HepG2 (cell line): ENCODE results near the gene C20orf144. TPM values are rescaled to one million over a fixed set of nuclear protein-coding genes. Genes with fewer than 3 reads are reported as not detected.

Experiments
- BRF2 ChIP-seq: sonication (generic); formaldehyde crosslinking; IDR thresholded peaks from 2 replicates; pipeline ENCODE4 v1.8.1; 2022; ENCODE audit warnings: mild to moderate bottlenecking, missing genetic modification reagents
- MBNL3 ChIP-seq: fragments of 250-450 bp; sonication (Bioruptor Pico); conservative IDR thresholded peaks from 2 replicates; pipeline ENCODE4 v1.8.0; 2022; ENCODE audit warnings: mild to moderate bottlenecking, inconsistent platforms
- PHF8 ChIP-seq: sonication (generic); formaldehyde crosslinking; IDR thresholded peaks from 2 replicates; pipeline ENCODE4 v1.5.0; 2020; ENCODE audit warnings: missing genetic modification reagents
- PRDM10 ChIP-seq: sonication (generic); formaldehyde crosslinking; IDR thresholded peaks from 2 replicates; pipeline ENCODE4 v1.4.0; 2020; ENCODE audit warnings: low read depth, missing genetic modification reagents
- SOX6 ChIP-seq, 2 experiments: fragments of 450-650 bp in 1 of 2; sonication (generic) in 1 of 2; formaldehyde crosslinking in 1 of 2; IDR thresholded peaks; 2 replicates each; pipeline versions ENCODE4 v1.4.0 to v1.6.1; 2017 to 2020; ENCODE audit warnings: antibody characterized with exemption in 1 of 2, mild to moderate bottlenecking in 1 of 2, missing genetic modification reagents in 1 of 2
- ZNF251 ChIP-seq: sonication (generic); formaldehyde crosslinking; IDR thresholded peaks from 2 replicates; pipeline ENCODE4 v1.9.0; 2021; ENCODE audit warnings: mild to moderate bottlenecking, missing genetic modification reagents
- ZNF329 ChIP-seq: sonication (generic); formaldehyde crosslinking; IDR thresholded peaks from 2 replicates; pipeline ENCODE4 v1.9.0; 2021; ENCODE audit warnings: low read depth, mild to moderate bottlenecking, missing genetic modification reagents
- ZNF792 ChIP-seq: IDR thresholded peaks from 2 replicates; pipeline ENCODE4 v1.6.1; 2016
- polyA plus RNA-seq, 8 experiments: library from polyadenylated mRNA; depleted of rRNA in 3 of 8; stranded (reverse) in 7 of 8; unstranded in 1 of 8; fragments of >200 nt; fragmentation: Illumina TruSeq in 4 of 8; extraction: Trizol in 4 of 8; gene quantifications; 2 replicates each; pipeline versions ENCODE4 v1.2.1 to v1.2.3, GENCODE V29; 2011 to 2016; ENCODE audit warnings: low read depth in 4 of 8, missing spikeins in 1 of 8, mixed read lengths in 1 of 8; ENCODE audit not compliant: insufficient read depth in 1 of 8
- total RNA-seq, 5 experiments: library from RNA; depleted of rRNA; stranded (reverse); fragments of >200 nt; fragmentation: Illumina TruSeq; extraction: Trizol; gene quantifications; 2 replicates each; pipeline ENCODE4 v1.2.3, GENCODE V29; 2016; ENCODE audit warnings: low read depth in 1 of 5
- TF ChIP-seq, protein P1 (sequence below): fragments of 450-650 bp; IDR thresholded peaks from 2 replicates; pipeline ENCODE4 v1.6.1; 2017; ENCODE audit warnings: mild to moderate bottlenecking
- TF ChIP-seq, protein P2 (sequence below): sonication (generic); formaldehyde crosslinking; IDR thresholded peaks from 2 replicates; pipeline ENCODE4 v1.5.1; 2020; ENCODE audit warnings: mild to moderate bottlenecking, missing genetic modification reagents, borderline replicate concordance
- TF ChIP-seq, protein P3 (sequence below): sonication (generic); formaldehyde crosslinking; IDR thresholded peaks from 2 replicates; pipeline ENCODE4 v1.5.0; 2020; ENCODE audit warnings: missing genetic modification reagents

C20orf144 gene
- total and polyA plus RNA-seq, 2 of the 13 experiments (the other 11 are each of a cell fraction or from before 2014, with no cell fraction given) = 0.09 to 0.16 TPM

DNA sequence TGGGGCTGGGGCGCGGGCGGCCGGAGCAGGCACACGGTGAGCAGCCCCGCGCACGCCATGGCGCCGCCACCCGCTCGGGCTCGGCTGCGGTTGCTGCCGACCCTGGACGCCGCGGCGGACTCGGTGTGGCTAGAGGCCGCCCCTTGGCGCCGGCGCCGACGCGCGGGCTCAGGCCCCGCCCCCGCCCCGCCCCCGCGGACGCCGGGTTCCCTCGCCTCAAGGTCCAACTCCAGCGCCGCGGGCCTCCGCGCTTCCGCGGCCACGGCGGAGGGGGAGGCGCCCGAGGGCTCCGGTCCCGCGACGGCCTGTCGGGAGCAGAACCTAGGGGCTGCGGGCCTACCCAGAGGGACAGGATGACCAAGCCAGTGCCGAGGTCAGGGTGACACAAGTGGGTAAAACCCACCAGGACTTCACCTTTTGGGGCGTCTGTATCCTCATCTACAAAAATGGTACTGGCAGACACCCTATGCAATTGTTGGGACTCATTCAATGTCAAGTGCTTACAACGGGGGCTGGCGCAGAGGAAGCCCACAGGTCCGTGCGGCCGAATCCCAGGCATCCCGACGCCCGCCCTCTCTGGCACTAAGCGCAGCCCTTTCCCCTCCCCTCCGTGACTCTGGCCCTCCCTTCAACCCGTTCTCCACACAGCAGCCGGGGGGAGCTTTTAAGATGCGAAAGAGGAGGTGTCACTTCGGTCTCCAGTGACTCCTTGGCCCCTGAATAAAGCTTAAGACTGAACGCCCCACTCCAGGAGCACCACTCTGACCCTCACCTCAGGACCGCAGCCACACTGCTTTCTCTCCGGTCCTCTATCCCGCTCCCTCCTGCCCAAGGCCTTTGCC, 12.4 kb downstream of the C20orf144 start, which contains the start of gene NECAB3 (continued):
- TF ChIP-seq ZNF792 (CRISPR knock-in tag) = no peak; the same call in 1 of the 2 replicates
- TF ChIP-seq, protein P1, sequence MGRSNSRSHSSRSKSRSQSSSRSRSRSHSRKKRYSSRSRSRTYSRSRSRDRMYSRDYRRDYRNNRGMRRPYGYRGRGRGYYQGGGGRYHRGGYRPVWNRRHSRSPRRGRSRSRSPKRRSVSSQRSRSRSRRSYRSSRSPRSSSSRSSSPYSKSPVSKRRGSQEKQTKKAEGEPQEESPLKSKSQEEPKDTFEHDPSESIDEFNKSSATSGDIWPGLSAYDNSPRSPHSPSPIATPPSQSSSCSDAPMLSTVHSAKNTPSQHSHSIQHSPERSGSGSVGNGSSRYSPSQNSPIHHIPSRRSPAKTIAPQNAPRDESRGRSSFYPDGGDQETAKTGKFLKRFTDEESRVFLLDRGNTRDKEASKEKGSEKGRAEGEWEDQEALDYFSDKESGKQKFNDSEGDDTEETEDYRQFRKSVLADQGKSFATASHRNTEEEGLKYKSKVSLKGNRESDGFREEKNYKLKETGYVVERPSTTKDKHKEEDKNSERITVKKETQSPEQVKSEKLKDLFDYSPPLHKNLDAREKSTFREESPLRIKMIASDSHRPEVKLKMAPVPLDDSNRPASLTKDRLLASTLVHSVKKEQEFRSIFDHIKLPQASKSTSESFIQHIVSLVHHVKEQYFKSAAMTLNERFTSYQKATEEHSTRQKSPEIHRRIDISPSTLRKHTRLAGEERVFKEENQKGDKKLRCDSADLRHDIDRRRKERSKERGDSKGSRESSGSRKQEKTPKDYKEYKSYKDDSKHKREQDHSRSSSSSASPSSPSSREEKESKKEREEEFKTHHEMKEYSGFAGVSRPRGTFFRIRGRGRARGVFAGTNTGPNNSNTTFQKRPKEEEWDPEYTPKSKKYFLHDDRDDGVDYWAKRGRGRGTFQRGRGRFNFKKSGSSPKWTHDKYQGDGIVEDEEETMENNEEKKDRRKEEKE = no peak
- TF ChIP-seq, protein P2, sequence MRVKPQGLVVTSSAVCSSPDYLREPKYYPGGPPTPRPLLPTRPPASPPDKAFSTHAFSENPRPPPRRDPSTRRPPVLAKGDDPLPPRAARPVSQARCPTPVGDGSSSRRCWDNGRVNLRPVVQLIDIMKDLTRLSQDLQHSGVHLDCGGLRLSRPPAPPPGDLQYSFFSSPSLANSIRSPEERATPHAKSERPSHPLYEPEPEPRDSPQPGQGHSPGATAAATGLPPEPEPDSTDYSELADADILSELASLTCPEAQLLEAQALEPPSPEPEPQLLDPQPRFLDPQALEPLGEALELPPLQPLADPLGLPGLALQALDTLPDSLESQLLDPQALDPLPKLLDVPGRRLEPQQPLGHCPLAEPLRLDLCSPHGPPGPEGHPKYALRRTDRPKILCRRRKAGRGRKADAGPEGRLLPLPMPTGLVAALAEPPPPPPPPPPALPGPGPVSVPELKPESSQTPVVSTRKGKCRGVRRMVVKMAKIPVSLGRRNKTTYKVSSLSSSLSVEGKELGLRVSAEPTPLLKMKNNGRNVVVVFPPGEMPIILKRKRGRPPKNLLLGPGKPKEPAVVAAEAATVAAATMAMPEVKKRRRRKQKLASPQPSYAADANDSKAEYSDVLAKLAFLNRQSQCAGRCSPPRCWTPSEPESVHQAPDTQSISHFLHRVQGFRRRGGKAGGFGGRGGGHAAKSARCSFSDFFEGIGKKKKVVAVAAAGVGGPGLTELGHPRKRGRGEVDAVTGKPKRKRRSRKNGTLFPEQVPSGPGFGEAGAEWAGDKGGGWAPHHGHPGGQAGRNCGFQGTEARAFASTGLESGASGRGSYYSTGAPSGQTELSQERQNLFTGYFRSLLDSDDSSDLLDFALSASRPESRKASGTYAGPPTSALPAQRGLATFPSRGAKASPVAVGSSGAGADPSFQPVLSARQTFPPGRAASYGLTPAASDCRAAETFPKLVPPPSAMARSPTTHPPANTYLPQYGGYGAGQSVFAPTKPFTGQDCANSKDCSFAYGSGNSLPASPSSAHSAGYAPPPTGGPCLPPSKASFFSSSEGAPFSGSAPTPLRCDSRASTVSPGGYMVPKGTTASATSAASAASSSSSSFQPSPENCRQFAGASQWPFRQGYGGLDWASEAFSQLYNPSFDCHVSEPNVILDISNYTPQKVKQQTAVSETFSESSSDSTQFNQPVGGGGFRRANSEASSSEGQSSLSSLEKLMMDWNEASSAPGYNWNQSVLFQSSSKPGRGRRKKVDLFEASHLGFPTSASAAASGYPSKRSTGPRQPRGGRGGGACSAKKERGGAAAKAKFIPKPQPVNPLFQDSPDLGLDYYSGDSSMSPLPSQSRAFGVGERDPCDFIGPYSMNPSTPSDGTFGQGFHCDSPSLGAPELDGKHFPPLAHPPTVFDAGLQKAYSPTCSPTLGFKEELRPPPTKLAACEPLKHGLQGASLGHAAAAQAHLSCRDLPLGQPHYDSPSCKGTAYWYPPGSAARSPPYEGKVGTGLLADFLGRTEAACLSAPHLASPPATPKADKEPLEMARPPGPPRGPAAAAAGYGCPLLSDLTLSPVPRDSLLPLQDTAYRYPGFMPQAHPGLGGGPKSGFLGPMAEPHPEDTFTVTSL (CRISPR knock-in tag) = peak; percentile 82; the same call in 1 of the 2 replicates
- TF ChIP-seq ZNF329 (CRISPR knock-in tag) = 0 out of 2 replicates have a peak, but pooled peaks have one; percentile 64
- TF ChIP-seq BRF2 (CRISPR knock-in tag) = 0 out of 2 replicates have a peak, but pooled peaks have one; percentile 45
- no peak for TF ChIP-seq PRDM10
- TF ChIP-seq ZNF251 (CRISPR knock-in tag) = peak; percentile 68; the same call in 1 of the 2 replicates
- no peak for TF ChIP-seq MBNL3 (CRISPR knock-in tag)
- TF ChIP-seq, protein P3, sequence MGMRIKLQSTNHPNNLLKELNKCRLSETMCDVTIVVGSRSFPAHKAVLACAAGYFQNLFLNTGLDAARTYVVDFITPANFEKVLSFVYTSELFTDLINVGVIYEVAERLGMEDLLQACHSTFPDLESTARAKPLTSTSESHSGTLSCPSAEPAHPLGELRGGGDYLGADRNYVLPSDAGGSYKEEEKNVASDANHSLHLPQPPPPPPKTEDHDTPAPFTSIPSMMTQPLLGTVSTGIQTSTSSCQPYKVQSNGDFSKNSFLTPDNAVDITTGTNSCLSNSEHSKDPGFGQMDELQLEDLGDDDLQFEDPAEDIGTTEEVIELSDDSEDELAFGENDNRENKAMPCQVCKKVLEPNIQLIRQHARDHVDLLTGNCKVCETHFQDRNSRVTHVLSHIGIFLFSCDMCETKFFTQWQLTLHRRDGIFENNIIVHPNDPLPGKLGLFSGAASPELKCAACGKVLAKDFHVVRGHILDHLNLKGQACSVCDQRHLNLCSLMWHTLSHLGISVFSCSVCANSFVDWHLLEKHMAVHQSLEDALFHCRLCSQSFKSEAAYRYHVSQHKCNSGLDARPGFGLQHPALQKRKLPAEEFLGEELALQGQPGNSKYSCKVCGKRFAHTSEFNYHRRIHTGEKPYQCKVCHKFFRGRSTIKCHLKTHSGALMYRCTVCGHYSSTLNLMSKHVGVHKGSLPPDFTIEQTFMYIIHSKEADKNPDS (CRISPR knock-in tag) = no peak
- no peak for TF ChIP-seq SOX6 (IDR thresholded peaks at IDR 0.05)
- peak; percentile 71 for TF ChIP-seq SOX6 (CRISPR knock-in tag; IDR thresholded peaks at IDR 0.05)
- TF ChIP-seq PHF8 (CRISPR knock-in tag) = peak; percentile 85
